NCI-H510A treated with DMSO at 0.1 percent for 48 hours (cell line): ENCODE data around the gene LPP.
"Not testable (repeated sequence)": the region's sequence is repeated elsewhere in the genome, so short reads cannot be mapped to it uniquely, and the experiment has no call there.

Experiments
- DNase-seq: peaks from one replicate; lab custom pipeline; 2025; lab: John Stamatoyannopoulos, UW

Gene LPP

GRCh38 chr3:188437926-188438325 lies 284.0 kb downstream of the LPP start:
- DNase-seq, result no peak

- DNase-seq, result no peak
Observed at GRCh38 chr3:188439080-188439479, 285.1 kb downstream of the LPP start.

- no peak for DNase-seq
Observed at GRCh38 chr3:188440340-188440972, 286.5 kb downstream of the LPP start.

- DNase-seq, result no peak
Observed at GRCh38 chr3:188442430-188442829, 288.5 kb downstream of the LPP start.

GRCh38 chr3:188445175-188445574 lies 291.2 kb downstream of the LPP start:
- DNase-seq, result not testable (repeated sequence)

GRCh38 chr3:188446014-188446413 lies 292.1 kb downstream of the LPP start:
- DNase-seq, result no peak

- DNase-seq, result no peak
Observed at GRCh38 chr3:188446766-188447165, 292.8 kb downstream of the LPP start.

- no peak for DNase-seq
Observed at GRCh38 chr3:188448813-188449212, 294.9 kb downstream of the LPP start.

GRCh38 chr3:188449421-188449820 lies 295.5 kb downstream of the LPP start:
- no peak for DNase-seq

GRCh38 chr3:188452158-188452772 lies 298.3 kb downstream of the LPP start:
- DNase-seq, result no peak

GRCh38 chr3:188453431-188454384 lies 299.8 kb downstream of the LPP start:
- no peak for DNase-seq

- no peak for DNase-seq
Observed at GRCh38 chr3:188455748-188456147, 301.8 kb downstream of the LPP start.

GRCh38 chr3:188458756-188459155 lies 304.8 kb downstream of the LPP start:
- DNase-seq, result no peak

GRCh38 chr3:188465311-188465710 lies 311.4 kb downstream of the LPP start:
- no peak for DNase-seq

GRCh38 chr3:188468196-188468595 lies 314.2 kb downstream of the LPP start:
- no peak for DNase-seq

- DNase-seq, result peak; percentile 79
Observed at GRCh38 chr3:188468662-188469061, 314.7 kb downstream of the LPP start.

- no peak for DNase-seq
Observed at GRCh38 chr3:188469228-188469885, 315.4 kb downstream of the LPP start.

- DNase-seq, result no peak
Observed at GRCh38 chr3:188470508-188471130, 316.7 kb downstream of the LPP start.

GRCh38 chr3:188471723-188472122 lies 317.8 kb downstream of the LPP start:
- DNase-seq, result peak; percentile 49

GRCh38 chr3:188472336-188472735 lies 318.4 kb downstream of the LPP start:
- no peak for DNase-seq

- no peak for DNase-seq
Observed at GRCh38 chr3:188473045-188473444, 319.1 kb downstream of the LPP start.
